HepG2 (cell line): ENCODE measurements around the gene AMZ2. TPM values are rescaled to one million over a fixed set of nuclear protein-coding genes. Genes with fewer than 3 reads are reported as not detected.

ENCODE experiments used
- ATF3 ChIP-seq: sonication (generic); formaldehyde crosslinking; IDR thresholded peaks from 2 replicates; pipeline ENCODE4 v1.4.0; 2020; ENCODE audit warnings: missing genetic modification reagents
- ERF ChIP-seq: IDR thresholded peaks from 2 replicates; pipeline ENCODE4 v1.6.1; 2018; ENCODE audit warnings: missing biosample characterization, missing genetic modification reagents
- FOXO4 ChIP-seq: sonication (generic); formaldehyde crosslinking; conservative IDR thresholded peaks from 2 replicates; pipeline ENCODE4 v1.8.1; 2023; ENCODE audit warnings: missing genetic modification reagents
- HDAC1 ChIP-seq: sonication (generic); formaldehyde crosslinking; IDR thresholded peaks from 2 replicates; pipeline ENCODE4 v1.5.1; 2020; ENCODE audit warnings: mild to moderate bottlenecking, missing genetic modification reagents
- HNF1B ChIP-seq: sonication (generic); formaldehyde crosslinking; IDR thresholded peaks from 2 replicates; pipeline ENCODE4 v1.5.1; 2020; ENCODE audit warnings: mild to moderate bottlenecking, moderate library complexity, missing genetic modification reagents
- JUNB ChIP-seq: sonication (generic); formaldehyde crosslinking; IDR thresholded peaks from 2 replicates; pipeline ENCODE4 v1.8.0; 2022; ENCODE audit warnings: missing genetic modification reagents, mild to moderate bottlenecking, borderline replicate concordance
- KAT2B ChIP-seq: fragments of 150-350 bp; IDR thresholded peaks from 2 replicates; pipeline ENCODE4 v1.6.1; 2014; ENCODE audit warnings: low read depth, low read length, borderline replicate concordance
- KLF12 ChIP-seq: sonication (generic); formaldehyde crosslinking; IDR thresholded peaks from 2 replicates; pipeline ENCODE4 v1.4.0; 2020; ENCODE audit warnings: missing genetic modification reagents, borderline replicate concordance
- MED1 ChIP-seq: sonication (generic); formaldehyde crosslinking; IDR thresholded peaks from 2 replicates; pipeline ENCODE4 v1.4.0; 2020; ENCODE audit warnings: missing genetic modification reagents
- MXI1 ChIP-seq: IDR thresholded peaks from 3 replicates; pipeline ENCODE4 v1.6.1; 2012; ENCODE audit warnings: low read depth, low read length, inconsistent platforms, borderline replicate concordance
- MYNN ChIP-seq: sonication (generic); formaldehyde crosslinking; IDR thresholded peaks from 2 replicates; pipeline ENCODE4 v1.4.0; 2020; ENCODE audit warnings: mild to moderate bottlenecking, low read depth, missing genetic modification reagents
- NCOR1 ChIP-seq: fragments of 200-600 bp; sonication (generic); IDR thresholded peaks from 2 replicates; pipeline ENCODE4 v1.7.0; 2017; ENCODE audit warnings: antibody characterized with exemption, low read length, borderline replicate concordance
- NFE2L2 ChIP-seq: fragments of 150-350 bp; IDR thresholded peaks from 2 replicates; pipeline ENCODE4 v1.6.1; 2014; ENCODE audit warnings: low read length
- NPAS2 ChIP-seq: sonication (generic); formaldehyde crosslinking; IDR thresholded peaks from 2 replicates; pipeline ENCODE4 v1.8.0; 2022; ENCODE audit warnings: mild to moderate bottlenecking, missing genetic modification reagents, borderline replicate concordance
- POLR2A ChIP-seq, 2 experiments: IDR thresholded peaks; 2 replicates each; pipeline ENCODE4 v1.6.1; 2011; ENCODE audit warnings: low read depth in 2 of 2, low read length in 2 of 2, mild to moderate bottlenecking in 1 of 2, moderate library complexity in 1 of 2; ENCODE audit not compliant: insufficient read depth in 1 of 2
- RELA ChIP-seq: sonication (generic); formaldehyde crosslinking; IDR thresholded peaks from 2 replicates; pipeline ENCODE4 v1.4.0; 2020; ENCODE audit warnings: missing genetic modification reagents
- SRF ChIP-seq: IDR thresholded peaks from 2 replicates; pipeline ENCODE4 v1.6.1; 2011; ENCODE audit warnings: mild to moderate bottlenecking, low read depth, low read length, moderate library complexity
- STAG1 ChIP-seq: sonication (generic); formaldehyde crosslinking; IDR thresholded peaks from 2 replicates; pipeline ENCODE4 v1.4.0; 2020; ENCODE audit warnings: missing genetic modification reagents
- TAF15 ChIP-seq: fragments of 200-400 bp; formaldehyde crosslinking; IDR thresholded peaks from one replicate; pipeline ENCODE4 v1.6.1; 2018; ENCODE audit warnings: mild to moderate bottlenecking, low read depth, low read length; ENCODE audit not compliant: poor library complexity, severe bottlenecking
- YEATS4 ChIP-seq: sonication (generic); formaldehyde crosslinking; IDR thresholded peaks from 2 replicates; pipeline ENCODE4 v1.4.0; 2020; ENCODE audit warnings: missing genetic modification reagents, borderline replicate concordance
- ZNF24 ChIP-seq: fragments of 450-650 bp; IDR thresholded peaks from 2 replicates; pipeline ENCODE4 v1.6.1; 2017; ENCODE audit warnings: antibody characterized with exemption, mild to moderate bottlenecking
- ZNF3 ChIP-seq: IDR thresholded peaks from 2 replicates; pipeline ENCODE4 v1.7.0; 2017; ENCODE audit warnings: inconsistent platforms
- ZNF331 ChIP-seq: sonication (generic); formaldehyde crosslinking; IDR thresholded peaks from 2 replicates; pipeline ENCODE4 v1.4.0; 2020; ENCODE audit warnings: missing genetic modification reagents
- ZNF343 ChIP-seq: sonication (generic); formaldehyde crosslinking; IDR thresholded peaks from 2 replicates; pipeline ENCODE4 v1.4.0; 2020; ENCODE audit warnings: mild to moderate bottlenecking, missing genetic modification reagents
- ZNF83 ChIP-seq: sonication (generic); formaldehyde crosslinking; IDR thresholded peaks from 2 replicates; pipeline ENCODE4 v1.4.0; 2020; ENCODE audit warnings: missing genetic modification reagents, mild to moderate bottlenecking, borderline replicate concordance
- ZNF841 ChIP-seq: sonication (generic); formaldehyde crosslinking; IDR thresholded peaks from 2 replicates; pipeline ENCODE4 v1.8.1; 2023; ENCODE audit warnings: missing genetic modification reagents, borderline replicate concordance
- ZNF878 ChIP-seq: sonication (generic); formaldehyde crosslinking; IDR thresholded peaks from 2 replicates; pipeline ENCODE4 v1.8.1; 2023; ENCODE audit warnings: mild to moderate bottlenecking, missing genetic modification reagents, moderate library complexity
- ZSCAN21 ChIP-seq: sonication (generic); formaldehyde crosslinking; IDR thresholded peaks from 2 replicates; pipeline ENCODE4 v1.8.0; 2022; ENCODE audit warnings: mild to moderate bottlenecking, missing genetic modification reagents, moderate library complexity, borderline replicate concordance
- ZSCAN25 ChIP-seq: sonication (generic); formaldehyde crosslinking; IDR thresholded peaks from 2 replicates; pipeline ENCODE4 v1.8.0; 2022; ENCODE audit warnings: mild to moderate bottlenecking, missing genetic modification reagents
- polyA plus RNA-seq, 8 experiments: library from polyadenylated mRNA; depleted of rRNA in 3 of 8; stranded (reverse) in 7 of 8; unstranded in 1 of 8; fragments of >200 nt; fragmentation: Illumina TruSeq in 4 of 8; extraction: Trizol in 4 of 8; gene quantifications; 2 replicates each; pipeline versions ENCODE4 v1.2.1 to v1.2.3, GENCODE V29; 2011 to 2016; ENCODE audit warnings: low read depth in 4 of 8, missing spikeins in 1 of 8, mixed read lengths in 1 of 8; ENCODE audit not compliant: insufficient read depth in 1 of 8
- total RNA-seq, 5 experiments: library from RNA; depleted of rRNA; stranded (reverse); fragments of >200 nt; fragmentation: Illumina TruSeq; extraction: Trizol; gene quantifications; 2 replicates each; pipeline ENCODE4 v1.2.3, GENCODE V29; 2016; ENCODE audit warnings: low read depth in 1 of 5

AMZ2 gene
- total and polyA plus RNA-seq, 2 of the 13 experiments (the other 11 are each of a cell fraction or from before 2014, with no cell fraction given) = 86.9 to 90.2 TPM

DNA sequence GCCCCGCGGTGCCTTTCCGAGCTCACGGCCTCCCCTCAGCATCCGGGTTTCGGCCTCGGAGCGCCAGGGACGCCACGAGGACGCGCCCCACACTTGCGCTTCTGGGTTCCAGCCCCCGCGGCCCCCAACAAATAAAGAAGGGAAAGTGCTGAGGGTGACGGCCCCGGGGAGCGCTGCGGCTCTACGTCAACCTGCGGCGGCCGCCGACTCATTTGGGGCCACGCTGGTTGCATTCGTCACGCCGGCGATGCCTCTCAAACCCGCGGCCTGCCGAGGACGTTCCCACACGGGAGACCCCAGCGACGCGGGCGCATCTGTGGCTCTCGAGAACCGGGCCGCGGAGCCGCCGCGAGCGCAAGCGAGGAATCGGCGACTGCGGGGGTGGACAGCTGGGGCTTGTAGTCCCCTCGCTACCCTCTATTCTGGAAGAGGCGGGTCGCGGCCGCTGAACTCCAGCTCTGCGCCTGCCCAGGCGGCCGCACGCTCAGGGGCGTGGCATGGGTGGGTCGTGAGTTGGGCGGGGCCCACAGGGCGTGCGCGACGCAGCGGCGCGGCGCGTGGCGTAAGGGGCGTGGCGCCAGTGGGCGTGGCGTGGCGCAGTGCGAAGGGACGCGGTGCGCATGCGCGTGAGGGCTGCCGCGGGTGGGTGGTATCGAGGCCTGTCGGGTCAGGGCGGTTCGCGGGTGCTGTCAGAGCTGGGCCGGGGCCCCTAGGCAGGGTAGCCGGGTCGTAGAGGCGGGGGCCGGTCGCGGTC, at the start of gene AMZ2 (continued):
- TF ChIP-seq KLF12 (CRISPR knock-in tag) (peak; percentile 100), ERF (CRISPR knock-in tag) (peak; percentile 88), TAF15 (peak; percentile 97), MYNN (CRISPR knock-in tag) (no peak), ZSCAN25 (CRISPR knock-in tag) (peak; percentile 84), NPAS2 (CRISPR knock-in tag) (no peak), HNF1B (CRISPR knock-in tag) (peak; percentile 86), HDAC1 (CRISPR knock-in tag) (peak; percentile 84), SRF (no peak), FOXO4 (CRISPR knock-in tag) (0 out of 2 replicates have a peak, but pooled peaks have one; percentile 89), ZNF331 (CRISPR knock-in tag) (peak; percentile 90), NCOR1 (no peak), ZSCAN21 (peak; percentile 80; the same call in 1 of the 2 replicates), MXI1 (peak; percentile 96; the same call in 2 of the 3 replicates), JUNB (no peak), NFE2L2 (no peak), RELA (0 out of 2 replicates have a peak, but pooled peaks have one; percentile 22), ZNF841 (CRISPR knock-in tag) (no peak), ZNF83 (CRISPR knock-in tag) (no peak; the same call in 1 of the 2 replicates), ZNF878 (CRISPR knock-in tag) (no peak), ZNF3 (CRISPR knock-in tag) (no peak), ZNF343 (CRISPR knock-in tag) (no peak), KAT2B (no peak), STAG1 (no peak), ZNF24 (no peak), MED1 (peak; percentile 68), POLR2A (IDR thresholded peaks at IDR 0.05; ENCODE audit: insufficient read depth in 1 of 2, low read depth in 2 of 2, low read length in 2 of 2) (peak; percentile 90 to 93), ATF3 (CRISPR knock-in tag) (peak; percentile 56; the same call in 1 of the 2 replicates), YEATS4 (CRISPR knock-in tag) (peak; percentile 93)
